ENCODE results near the gene LYSMD4.

Gene LYSMD4

GRCh38 chr15:99731336-99732123 is 1.7 kb downstream of the LYSMD4 start:
- no peak for TF ChIP-seq CTCF (IDR thresholded peaks at IDR 0.05; ENCODE audit: borderline replicate concordance, control extremely low read depth, extremely low read depth, insufficient read depth, missing control alignments)
- no peak for DNase-seq (ENCODE audit: low spot score)
- in situ Hi-C loops (cut with MboI; ENCODE audit: low sequenced_read_pairs, unreplicated experiment) = no loop called here

DNA sequence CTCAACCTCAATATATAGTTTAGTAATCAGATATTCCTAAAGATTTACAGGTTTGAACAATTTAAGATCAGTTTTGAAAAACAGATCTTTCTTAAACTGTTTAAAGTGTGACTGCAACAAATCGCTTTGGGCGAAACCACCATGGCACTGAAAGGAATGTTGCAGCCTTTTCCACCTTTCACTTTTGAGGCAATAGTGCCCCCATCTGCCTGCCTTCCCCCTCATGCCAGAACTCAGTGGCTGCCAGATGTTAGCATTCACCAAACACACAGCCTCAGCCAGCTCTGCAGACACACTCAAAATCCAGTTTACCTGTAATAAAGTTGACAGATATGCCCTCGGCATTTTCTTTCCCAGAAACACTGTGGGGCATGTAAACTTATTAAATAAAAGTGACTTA is 3.3 kb downstream of the LYSMD4 start:
- peak; percentile 45 for DNase-seq (ENCODE audit: low spot score)
- TF ChIP-seq CTCF (IDR thresholded peaks at IDR 0.05; ENCODE audit: borderline replicate concordance, control extremely low read depth, extremely low read depth, insufficient read depth, missing control alignments) = peak; percentile 36
- in situ Hi-C loops (cut with MboI; ENCODE audit: low sequenced_read_pairs, unreplicated experiment) = no loop called here

GRCh38 chr15:99729327-99729726 is 3.9 kb downstream of the LYSMD4 start:
- no peak for DNase-seq (ENCODE audit: low spot score)
- TF ChIP-seq CTCF (IDR thresholded peaks at IDR 0.05; ENCODE audit: borderline replicate concordance, control extremely low read depth, extremely low read depth, insufficient read depth, missing control alignments) = no peak
- in situ Hi-C loops (cut with MboI; ENCODE audit: low sequenced_read_pairs, unreplicated experiment) = no loop called here

DNA sequence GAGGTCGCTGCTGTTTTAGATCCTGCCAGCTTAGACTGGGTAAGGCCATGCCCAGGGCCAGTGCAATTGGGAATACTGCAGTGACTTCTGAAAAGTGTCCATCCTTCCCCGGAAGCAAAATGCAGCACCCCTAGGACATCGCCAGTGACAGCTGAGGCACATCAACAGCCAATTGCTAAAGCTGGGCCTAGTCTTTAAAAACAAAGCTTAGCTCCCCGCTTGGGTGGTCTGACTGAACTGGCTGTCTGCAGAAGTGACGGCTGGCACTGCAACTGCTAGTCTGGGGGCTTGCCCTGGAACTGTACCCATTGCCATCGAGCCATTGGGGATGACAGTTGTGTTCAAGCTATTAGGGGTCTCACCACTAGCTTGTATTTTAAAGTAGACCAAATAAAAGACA is 4.3 kb downstream of the LYSMD4 start:
- TF ChIP-seq CTCF (IDR thresholded peaks at IDR 0.05; ENCODE audit: borderline replicate concordance, control extremely low read depth, extremely low read depth, insufficient read depth, missing control alignments) = no peak
- DNase-seq (ENCODE audit: low spot score) = no peak
- in situ Hi-C loops (cut with MboI; ENCODE audit: low sequenced_read_pairs, unreplicated experiment) = no loop called here

GRCh38 chr15:99727733-99728132 is 5.5 kb downstream of the LYSMD4 start:
- in situ Hi-C loops (cut with MboI; ENCODE audit: low sequenced_read_pairs, unreplicated experiment) = no loop called here
- TF ChIP-seq CTCF (IDR thresholded peaks at IDR 0.05; ENCODE audit: borderline replicate concordance, control extremely low read depth, extremely low read depth, insufficient read depth, missing control alignments) = no peak
- DNase-seq (ENCODE audit: low spot score) = no peak

GRCh38 chr15:99727330-99727729 is 5.9 kb downstream of the LYSMD4 start:
- in situ Hi-C loops (cut with MboI; ENCODE audit: low sequenced_read_pairs, unreplicated experiment) = no loop called here
- no peak for TF ChIP-seq CTCF (IDR thresholded peaks at IDR 0.05; ENCODE audit: borderline replicate concordance, control extremely low read depth, extremely low read depth, insufficient read depth, missing control alignments)
- DNase-seq (ENCODE audit: low spot score) = no peak
